MCF 10A (cell line): Measurements from ENCODE around the gene COL25A1. TPM values are rescaled to one million over a fixed set of nuclear protein-coding genes. Genes with fewer than 3 reads are reported as not detected.

Experiments
- BruUV-seq: library from RNA; stranded (reverse); fragments of 400-500 nt; replicated peaks from 2 replicates; lab custom pipeline; 2021; lab: Mats Ljungman, UMichigan
- CTCF ChIA-PET: fragments of 300-600 bp; sonication (Branson Sonifier 250); formaldehyde crosslinking; extraction: SDS; loops from one replicate; lab custom pipeline; 2021; ENCODE audit warnings: antibody characterized with exemption, inconsistent platforms; lab: Yijun Ruan, JAX
- POLR2A ChIA-PET: fragments of 300-600, 350-650 bp; sonication (Branson Sonifier 250); formaldehyde crosslinking; extraction: SDS; loops from one replicate; lab custom pipeline; 2020; ENCODE audit warnings: antibody characterized with exemption, inconsistent platforms; lab: Yijun Ruan, JAX
- DNase-seq: peaks from one replicate; pipeline ENCODE4 v3.0.0-alpha.2; 2018; ENCODE audit not compliant: unreplicated experiment
- H3K27ac Mint-ChIP-seq: one replicate; pipeline ENCODE4 v1.8.0; 2022; ENCODE audit warnings: mild to moderate bottlenecking, low read depth, mixed read lengths; ENCODE audit not compliant: unreplicated experiment
- H3K27me3 Mint-ChIP-seq: one replicate; pipeline ENCODE4 v1.8.0; 2022; ENCODE audit warnings: mixed read lengths; ENCODE audit not compliant: insufficient read depth, unreplicated experiment
- H3K36me3 Mint-ChIP-seq: one replicate; pipeline ENCODE4 v1.8.0; 2022; ENCODE audit warnings: mild to moderate bottlenecking, moderate library complexity, mixed read lengths; ENCODE audit not compliant: insufficient read depth, unreplicated experiment
- H3K4me1 Mint-ChIP-seq: one replicate; pipeline ENCODE4 v1.8.0; 2022; ENCODE audit warnings: mixed read lengths; ENCODE audit not compliant: insufficient read depth, unreplicated experiment
- H3K4me3 Mint-ChIP-seq: one replicate; pipeline ENCODE4 v1.8.0; 2022; ENCODE audit warnings: mild to moderate bottlenecking, moderate library complexity, mixed read lengths; ENCODE audit not compliant: unreplicated experiment
- H3K9me3 Mint-ChIP-seq: one replicate; pipeline ENCODE4 v1.8.0; 2022; ENCODE audit warnings: mixed read lengths; ENCODE audit not compliant: unreplicated experiment
- intact Hi-C: fragments of 100-400 bp; cut with micrococcal nuclease; formaldehyde crosslinking; loops from 2 replicates; pipeline ENCODE4 v1.14.1; 2022
- total RNA-seq: library from RNA; stranded (reverse); gene quantifications from 2 replicates; pipeline ENCODE4 v1.2.3, GENCODE V29; 2022
- TF ChIP-seq, protein P1 (sequence below): fragments of 200-600 bp; IDR thresholded peaks from one replicate; pipeline ENCODE4 v1.8.0; 2022; ENCODE audit warnings: antibody characterized with exemption, mild to moderate bottlenecking; ENCODE audit not compliant: unreplicated experiment

The COL25A1 gene
- total RNA-seq, 1 experiment from 2014 or later, result not detected

DNA sequence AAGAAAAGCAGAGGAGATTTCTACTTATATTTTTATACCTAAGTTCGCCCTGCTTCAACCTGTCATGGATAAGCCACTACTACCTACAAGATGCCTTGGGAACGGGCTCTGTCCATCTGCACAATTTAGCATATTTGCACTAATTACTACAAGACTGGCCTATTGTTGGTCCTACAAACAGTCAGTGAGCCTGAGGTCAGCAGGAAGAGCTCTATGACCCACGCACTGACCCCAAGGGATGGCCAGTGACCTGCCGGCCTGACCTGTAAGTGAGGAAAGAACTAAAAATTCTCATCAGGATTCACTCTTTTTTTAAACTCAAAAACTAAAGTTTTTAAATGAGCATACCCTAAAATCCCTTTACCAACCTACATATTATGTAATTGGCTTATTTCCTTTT, 142.0 kb downstream of the COL25A1 start:
- Mint-ChIP-seq H3K27me3 (no peaks in the 10 kb centered on the region), H3K9me3 (no peaks in the 10 kb centered on the region), H3K27ac (no peak overlapping the region), H3K36me3 (no peaks in the 10 kb centered on the region), H3K4me1 (peaks cover 5% of the 10 kb centered on the region), H3K4me3 (no peak overlapping the region)
- POLR2A ChIA-PET, result no interaction called here
- TF ChIP-seq, protein P1, sequence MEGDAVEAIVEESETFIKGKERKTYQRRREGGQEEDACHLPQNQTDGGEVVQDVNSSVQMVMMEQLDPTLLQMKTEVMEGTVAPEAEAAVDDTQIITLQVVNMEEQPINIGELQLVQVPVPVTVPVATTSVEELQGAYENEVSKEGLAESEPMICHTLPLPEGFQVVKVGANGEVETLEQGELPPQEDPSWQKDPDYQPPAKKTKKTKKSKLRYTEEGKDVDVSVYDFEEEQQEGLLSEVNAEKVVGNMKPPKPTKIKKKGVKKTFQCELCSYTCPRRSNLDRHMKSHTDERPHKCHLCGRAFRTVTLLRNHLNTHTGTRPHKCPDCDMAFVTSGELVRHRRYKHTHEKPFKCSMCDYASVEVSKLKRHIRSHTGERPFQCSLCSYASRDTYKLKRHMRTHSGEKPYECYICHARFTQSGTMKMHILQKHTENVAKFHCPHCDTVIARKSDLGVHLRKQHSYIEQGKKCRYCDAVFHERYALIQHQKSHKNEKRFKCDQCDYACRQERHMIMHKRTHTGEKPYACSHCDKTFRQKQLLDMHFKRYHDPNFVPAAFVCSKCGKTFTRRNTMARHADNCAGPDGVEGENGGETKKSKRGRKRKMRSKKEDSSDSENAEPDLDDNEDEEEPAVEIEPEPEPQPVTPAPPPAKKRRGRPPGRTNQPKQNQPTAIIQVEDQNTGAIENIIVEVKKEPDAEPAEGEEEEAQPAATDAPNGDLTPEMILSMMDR, result no peak
- BruUV-seq, result no TSS peak
- intact Hi-C loops, result no loop called here
- DNase-seq, result no peak
- CTCF ChIA-PET, result no interaction called here

DNA sequence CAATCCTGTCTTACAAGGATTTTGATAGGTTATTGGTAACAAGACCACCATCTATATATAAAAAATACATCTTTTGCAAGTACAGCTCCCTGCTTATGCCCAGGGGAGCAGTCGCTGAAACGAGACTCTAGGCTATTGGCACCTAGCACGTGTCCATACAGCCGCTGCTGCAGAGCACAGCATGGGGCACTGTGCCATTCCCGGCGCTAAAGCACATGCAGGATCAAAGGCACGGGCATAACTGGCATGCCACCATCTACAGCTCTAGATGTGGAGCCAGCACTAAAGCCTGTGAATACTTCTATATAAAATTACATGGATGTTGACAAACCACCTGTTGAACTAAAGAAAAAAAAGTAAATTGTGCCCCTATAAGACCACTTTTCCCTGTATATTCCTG, 144.8 kb downstream of the COL25A1 start:
- no peaks in the 10 kb centered on the region for H3K36me3 Mint-ChIP-seq
- H3K4me3 Mint-ChIP-seq, result no peak overlapping the region
- no peak for DNase-seq
- intact Hi-C loops, result no loop called here
- H3K4me1 Mint-ChIP-seq, result peaks cover 10% of the 10 kb centered on the region
- no peaks in the 10 kb centered on the region for H3K27me3 Mint-ChIP-seq
- no TSS peak for BruUV-seq
- no peaks in the 10 kb centered on the region for H3K9me3 Mint-ChIP-seq
- no peak overlapping the region for H3K27ac Mint-ChIP-seq
- CTCF ChIA-PET, result interaction anchor here (0.6 kb wide), 1 partner anchor 218 kb away, joined by 5 read pairs; no protein-coding TSS in a partner anchor
- TF ChIP-seq, protein P1, result no peak
- POLR2A ChIA-PET, result interaction anchor here (0.6 kb wide), 1 partner anchor 699 kb away, joined by 3 read pairs; no protein-coding TSS in a partner anchor

DNA sequence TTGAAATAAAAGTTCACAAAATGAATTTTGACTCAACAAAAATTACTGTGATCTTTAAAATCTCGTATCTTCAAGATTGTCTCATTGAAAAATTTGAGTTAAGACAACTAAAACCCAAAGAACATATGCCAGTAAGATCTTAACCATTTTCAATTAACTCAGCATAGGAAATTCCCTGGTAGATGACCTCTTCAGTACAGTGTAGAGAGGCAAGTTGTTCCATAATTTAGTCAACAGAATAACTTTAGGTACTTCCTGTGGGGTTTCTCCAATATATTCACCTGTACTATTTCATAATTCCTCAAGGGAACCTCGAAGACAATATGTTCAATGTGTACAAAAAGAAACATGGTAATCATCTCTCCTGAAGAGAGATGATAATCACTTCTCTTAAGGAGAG, 145.3 kb downstream of the COL25A1 start:
- Mint-ChIP-seq H3K36me3 (no peaks in the 10 kb centered on the region), H3K27me3 (no peaks in the 10 kb centered on the region), H3K4me3 (no peak overlapping the region), H3K27ac (no peak overlapping the region), H3K9me3 (no peaks in the 10 kb centered on the region), H3K4me1 (peaks cover 10% of the 10 kb centered on the region)
- ChIA-PET POLR2A (interaction anchor here (0.6 kb wide), 1 partner anchor 699 kb away, joined by 3 read pairs; no protein-coding TSS in a partner anchor), CTCF (no interaction called here)
- TF ChIP-seq, protein P1, result no peak
- intact Hi-C loops, result no loop called here
- no peak for DNase-seq
- no TSS peak for BruUV-seq

DNA sequence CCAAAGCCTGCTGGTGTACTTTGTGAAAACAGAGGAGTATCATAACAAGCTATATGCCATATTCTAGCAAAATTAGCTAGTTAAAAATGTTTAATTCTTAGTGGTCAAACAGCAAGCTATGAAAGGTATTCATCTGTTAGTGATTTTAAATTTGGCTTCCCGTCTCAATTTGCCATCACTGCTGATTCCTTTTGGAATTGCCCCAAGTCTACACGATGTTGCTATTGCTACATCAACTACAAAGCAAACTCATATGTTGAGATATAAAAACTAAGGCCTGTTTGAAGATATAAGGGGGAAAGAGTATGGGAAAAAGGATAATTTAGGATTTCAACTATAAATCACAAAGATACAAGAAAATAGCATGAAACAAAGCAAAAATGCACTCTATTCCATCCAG, 146.1 kb downstream of the COL25A1 start:
- TF ChIP-seq, protein P1, result no peak
- BruUV-seq, result no TSS peak
- CTCF ChIA-PET, result interaction anchor here (0.5 to 0.7 kb wide), 2 partner anchors 13 to 143 kb away, joined by 3 to 4 read pairs; no protein-coding TSS in a partner anchor
- Mint-ChIP-seq H3K27me3 (no peaks in the 10 kb centered on the region), H3K4me3 (no peak overlapping the region), H3K36me3 (no peaks in the 10 kb centered on the region), H3K27ac (no peak overlapping the region), H3K4me1 (peaks cover 10% of the 10 kb centered on the region), H3K9me3 (no peaks in the 10 kb centered on the region)
- DNase-seq, result no peak
- POLR2A ChIA-PET, result interaction anchor here (1.1 kb wide), 1 partner anchor 14 kb away, joined by 3 read pairs; no protein-coding TSS in a partner anchor
- intact Hi-C loops, result no loop called here
